Stimulated activated CD4-positive, alpha-beta T cell treated with anti-CD3 and anti-CD28 coated beads, Interleukin-2, amount 100 ng/mL, for 48 hours (primary cell): ENCODE data around the gene GRB10.
"Not testable (repeated sequence)": the region's sequence is repeated elsewhere in the genome, so short reads cannot be mapped to it uniquely, and the experiment has no call there.

ENCODE experiments used
- DNase-seq, 2 donors: peaks; one replicate each; pipeline ENCODE4 v3.0.0-alpha.2; 2020

Gene GRB10

GRCh38 chr7:50598460-50599343, 184.0 kb downstream of the GRB10 start:
- no peak for DNase-seq

- DNase-seq: no peak
These were observed 186.2 kb downstream of the GRB10 start for GRCh38 chr7:50596484-50596883.

- no peak for DNase-seq
These were observed 187.1 kb downstream of the GRB10 start for GRCh38 chr7:50595491-50596102.

GRCh38 chr7:50594734-50595485, 187.8 kb downstream of the GRB10 start:
- no peak for DNase-seq

- no peak for DNase-seq
These were observed 188.6 kb downstream of the GRB10 start for GRCh38 chr7:50594136-50594535.

- no peak for DNase-seq
These were observed 189.8 kb downstream of the GRB10 start for GRCh38 chr7:50592940-50593339.

GRCh38 chr7:50591480-50592438, 190.9 kb downstream of the GRB10 start:
- no peak for DNase-seq

- DNase-seq: no peak
These were observed 191.6 kb downstream of the GRB10 start for GRCh38 chr7:50591098-50591479.

- no peak for DNase-seq
These were observed 192.2 kb downstream of the GRB10 start for GRCh38 chr7:50590535-50590934.

- DNase-seq: no peak
These were observed 193.3 kb downstream of the GRB10 start for GRCh38 chr7:50589364-50589763.

GRCh38 chr7:50588937-50589336, 193.8 kb downstream of the GRB10 start:
- DNase-seq: no peak

- DNase-seq: no peak
These were observed 195.0 kb downstream of the GRB10 start for GRCh38 chr7:50587737-50588136.

- DNase-seq: no peak
These were observed 197.8 kb downstream of the GRB10 start for GRCh38 chr7:50584793-50585408.

GRCh38 chr7:50584386-50584785, 198.3 kb downstream of the GRB10 start:
- DNase-seq: no peak

GRCh38 chr7:50583295-50583694, 199.4 kb downstream of the GRB10 start:
- not testable (repeated sequence) for DNase-seq

- not testable (repeated sequence) for DNase-seq
These were observed 200.4 kb downstream of the GRB10 start for GRCh38 chr7:50582271-50582670.

GRCh38 chr7:50580666-50581065, 202.0 kb downstream of the GRB10 start:
- not testable (repeated sequence) for DNase-seq

- DNase-seq: no peak
These were observed 202.6 kb downstream of the GRB10 start for GRCh38 chr7:50580057-50580456.

- not testable (repeated sequence) for DNase-seq
These were observed 204.6 kb downstream of the GRB10 start for GRCh38 chr7:50578105-50578504.

- DNase-seq: no peak
These were observed 205.1 kb downstream of the GRB10 start for GRCh38 chr7:50577569-50577968.

GRCh38 chr7:50576388-50576787, 206.3 kb downstream of the GRB10 start:
- not testable (repeated sequence) for DNase-seq

GRCh38 chr7:50567715-50568261, 214.9 kb downstream of the GRB10 start:
- no peak for DNase-seq
